Measurements from ENCODE around the gene REEP3.

The REEP3 gene

DNA sequence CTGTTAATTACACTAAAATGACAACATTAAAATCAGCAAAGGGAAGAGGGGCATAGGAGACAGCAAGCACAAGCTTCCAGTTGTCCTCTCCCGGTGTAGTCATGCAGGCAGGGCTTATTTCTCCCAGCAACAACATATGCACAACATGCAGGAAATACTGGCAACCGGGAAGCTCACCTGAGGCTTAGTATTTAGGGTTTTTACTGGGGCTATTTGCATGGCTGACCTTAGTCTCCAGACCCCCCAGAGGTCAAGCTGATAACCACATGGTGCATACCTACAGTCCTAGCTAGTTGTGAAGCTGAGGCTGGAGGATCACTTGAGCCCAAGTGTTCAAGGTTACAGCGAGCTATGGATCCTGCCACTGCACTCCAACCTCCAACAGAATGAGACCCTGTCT, 42.6 kb upstream of the REEP3 start:
- no peaks in the 10 kb centered on the region for H3K9me2 ChIP-seq (replicated peaks; ENCODE audit: insufficient read depth, low read length)
- no peaks in the 10 kb centered on the region for H3K4me1 ChIP-seq (ENCODE audit: low read length)
- H3K9ac ChIP-seq (ENCODE audit: low read length) = no peak overlapping the region
- no peaks in the 10 kb centered on the region for H3K9me3 ChIP-seq (replicated peaks; ENCODE audit: insufficient read depth, low read length)
- no peak overlapping the region for H3K27ac ChIP-seq (ENCODE audit: low read length)
- TF ChIP-seq, protein P1, sequence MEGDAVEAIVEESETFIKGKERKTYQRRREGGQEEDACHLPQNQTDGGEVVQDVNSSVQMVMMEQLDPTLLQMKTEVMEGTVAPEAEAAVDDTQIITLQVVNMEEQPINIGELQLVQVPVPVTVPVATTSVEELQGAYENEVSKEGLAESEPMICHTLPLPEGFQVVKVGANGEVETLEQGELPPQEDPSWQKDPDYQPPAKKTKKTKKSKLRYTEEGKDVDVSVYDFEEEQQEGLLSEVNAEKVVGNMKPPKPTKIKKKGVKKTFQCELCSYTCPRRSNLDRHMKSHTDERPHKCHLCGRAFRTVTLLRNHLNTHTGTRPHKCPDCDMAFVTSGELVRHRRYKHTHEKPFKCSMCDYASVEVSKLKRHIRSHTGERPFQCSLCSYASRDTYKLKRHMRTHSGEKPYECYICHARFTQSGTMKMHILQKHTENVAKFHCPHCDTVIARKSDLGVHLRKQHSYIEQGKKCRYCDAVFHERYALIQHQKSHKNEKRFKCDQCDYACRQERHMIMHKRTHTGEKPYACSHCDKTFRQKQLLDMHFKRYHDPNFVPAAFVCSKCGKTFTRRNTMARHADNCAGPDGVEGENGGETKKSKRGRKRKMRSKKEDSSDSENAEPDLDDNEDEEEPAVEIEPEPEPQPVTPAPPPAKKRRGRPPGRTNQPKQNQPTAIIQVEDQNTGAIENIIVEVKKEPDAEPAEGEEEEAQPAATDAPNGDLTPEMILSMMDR (IDR thresholded peaks at IDR 0.05; ENCODE audit: low read length) = no peak
- no peak for TF ChIP-seq EZH2 (optimal IDR thresholded peaks at IDR 0.05; ENCODE audit: low read depth, low read length)
- no peak for TF ChIP-seq EZH2phosphoT487 (IDR thresholded peaks at IDR 0.05; ENCODE audit: low read length)
- no peak overlapping the region for H3K4me2 ChIP-seq (ENCODE audit: low read depth, low read length)
- H3K36me3 ChIP-seq (replicated peaks; ENCODE audit: insufficient read depth, low read length) = no peaks in the 10 kb centered on the region
- no peaks in the 10 kb centered on the region for H3K27me3 ChIP-seq (replicated peaks; ENCODE audit: insufficient read depth, low read length)
- no peak overlapping the region for H2AFZ ChIP-seq (ENCODE audit: low read length)
- no peak overlapping the region for H3K4me3 ChIP-seq (ENCODE audit: low read length)
- H3K79me2 ChIP-seq (ENCODE audit: low read length) = peaks cover 87% of the 10 kb centered on the region
- no peak for DNase-seq
- peaks cover 17% of the 10 kb centered on the region; the same call in 1 of the 2 replicates for H4K20me1 ChIP-seq (ENCODE audit: insufficient read depth, low read length)
- no peaks in the 10 kb centered on the region for H3F3A ChIP-seq (ENCODE audit: insufficient read depth, low read length)

DNA sequence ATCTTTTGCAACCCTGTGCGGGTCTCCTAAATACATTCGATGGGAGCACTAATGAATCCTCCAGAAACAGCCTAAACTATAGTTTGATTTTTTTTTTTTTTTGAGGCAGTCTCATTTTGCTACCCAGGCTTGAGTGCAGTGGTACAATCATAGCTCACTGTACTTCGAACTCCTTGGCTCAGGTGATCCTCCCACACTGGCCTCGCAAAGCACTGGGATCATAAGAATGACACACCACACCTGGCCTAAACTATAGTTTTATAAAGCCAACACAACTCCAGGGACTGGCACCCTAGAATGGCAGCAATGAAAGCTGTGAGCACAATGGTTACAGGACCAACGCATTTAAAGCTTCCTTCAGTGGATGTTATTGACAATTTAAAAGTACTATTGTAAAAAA, 41.0 kb upstream of the REEP3 start:
- no peak overlapping the region for H3K27ac ChIP-seq (ENCODE audit: low read length)
- no peaks in the 10 kb centered on the region for H3K27me3 ChIP-seq (replicated peaks; ENCODE audit: insufficient read depth, low read length)
- no peaks in the 10 kb centered on the region for H3K36me3 ChIP-seq (replicated peaks; ENCODE audit: insufficient read depth, low read length)
- no peak overlapping the region for H2AFZ ChIP-seq (ENCODE audit: low read length)
- H3K4me3 ChIP-seq (ENCODE audit: low read length) = no peak overlapping the region
- no peak overlapping the region for H3K4me2 ChIP-seq (ENCODE audit: low read depth, low read length)
- peaks cover 83% of the 10 kb centered on the region for H3K79me2 ChIP-seq (ENCODE audit: low read length)
- TF ChIP-seq, protein P1 (IDR thresholded peaks at IDR 0.05; ENCODE audit: low read length) = no peak
- no peak for TF ChIP-seq EZH2phosphoT487 (IDR thresholded peaks at IDR 0.05; ENCODE audit: low read length)
- no peak for TF ChIP-seq EZH2 (optimal IDR thresholded peaks at IDR 0.05; ENCODE audit: low read depth, low read length)
- H3F3A ChIP-seq (ENCODE audit: insufficient read depth, low read length) = no peaks in the 10 kb centered on the region
- H3K9me3 ChIP-seq (replicated peaks; ENCODE audit: insufficient read depth, low read length) = no peaks in the 10 kb centered on the region
- H4K20me1 ChIP-seq (ENCODE audit: insufficient read depth, low read length) = peaks cover 14% of the 10 kb centered on the region; the same call in 1 of the 2 replicates
- no peak for DNase-seq
- no peak overlapping the region for H3K9ac ChIP-seq (ENCODE audit: low read length)
- no peaks in the 10 kb centered on the region for H3K9me2 ChIP-seq (replicated peaks; ENCODE audit: insufficient read depth, low read length)
- H3K4me1 ChIP-seq (ENCODE audit: low read length) = no peaks in the 10 kb centered on the region

DNA sequence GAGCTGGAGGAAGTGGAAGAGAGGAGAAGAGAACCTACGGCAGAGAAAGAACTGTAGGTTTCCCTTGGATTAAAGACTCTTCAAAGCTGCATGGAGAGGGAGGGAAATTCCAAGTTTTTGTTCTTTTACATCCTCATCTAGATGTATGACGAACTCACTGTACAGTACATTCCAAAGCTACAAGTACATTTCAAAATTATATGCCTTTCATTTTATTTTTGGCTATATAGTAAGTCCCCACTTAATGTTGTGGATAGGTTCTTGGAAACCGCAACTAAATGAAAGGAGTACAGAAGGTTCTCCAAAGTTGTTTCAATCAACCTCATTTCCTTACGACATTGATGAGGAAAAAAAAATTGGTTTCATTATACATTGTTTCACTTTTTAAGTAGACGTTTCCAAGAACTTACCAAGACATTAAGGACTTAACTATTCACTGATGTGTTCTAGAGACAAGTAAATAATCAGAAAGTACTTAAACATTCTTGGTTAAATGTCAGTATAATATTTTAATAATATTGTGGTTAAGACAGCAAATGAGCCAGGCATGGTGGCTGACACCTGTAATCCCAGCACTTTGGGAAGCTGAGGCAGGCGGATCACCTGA, 39.3 kb upstream of the REEP3 start:
- Histone ChIP-seq H3K36me3 (replicated peaks; ENCODE audit: insufficient read depth, low read length) (no peaks in the 10 kb centered on the region), H4K20me1 (ENCODE audit: insufficient read depth, low read length) (peaks cover 15% of the 10 kb centered on the region), H3K9me3 (replicated peaks; ENCODE audit: insufficient read depth, low read length) (no peaks in the 10 kb centered on the region), H3K9me2 (replicated peaks; ENCODE audit: insufficient read depth, low read length) (no peaks in the 10 kb centered on the region), H3K4me1 (ENCODE audit: low read length) (no peaks in the 10 kb centered on the region), H3K4me2 (ENCODE audit: low read depth, low read length) (no peak overlapping the region), H3K4me3 (ENCODE audit: low read length) (no peak overlapping the region), H2AFZ (ENCODE audit: low read length) (no peak overlapping the region), H3K27ac (ENCODE audit: low read length) (no peak overlapping the region), H3K79me2 (ENCODE audit: low read length) (peaks cover 85% of the 10 kb centered on the region), H3F3A (ENCODE audit: insufficient read depth, low read length) (no peaks in the 10 kb centered on the region), H3K9ac (ENCODE audit: low read length) (no peak overlapping the region), H3K27me3 (replicated peaks; ENCODE audit: insufficient read depth, low read length) (no peaks in the 10 kb centered on the region)
- DNase-seq = no peak
- TF ChIP-seq, protein P1 (IDR thresholded peaks at IDR 0.05; ENCODE audit: low read length) = no peak
- TF ChIP-seq EZH2 (optimal IDR thresholded peaks at IDR 0.05; ENCODE audit: low read depth, low read length) (no peak), EZH2phosphoT487 (IDR thresholded peaks at IDR 0.05; ENCODE audit: low read length) (no peak)

Data from MM.1S (cell line).